Prostate gland (tissue), 2 donors: Measurements from ENCODE around the gene TRPM4.

Experiments used
- CTCF ChIP-seq, 4 experiments: fragments of 200-600 bp in 2 of 4; fragments of 450-650 bp in 2 of 4; sonication (generic) in 2 of 4; IDR thresholded peaks; 1 replicate in 3 of 4; 2 replicates in 1 of 4; pipeline ENCODE4 v1.5.1; 2016 to 2019; ENCODE audit warnings: antibody characterized with exemption in 4 of 4, mild to moderate bottlenecking in 2 of 4, moderate library complexity in 2 of 4
- POLR2A ChIP-seq: fragments of 450-650 bp; IDR thresholded peaks from one replicate; pipeline ENCODE4 v1.6.1; 2016; ENCODE audit warnings: antibody characterized with exemption, mild to moderate bottlenecking
- POLR2AphosphoS5 ChIP-seq: sonication (generic); formaldehyde crosslinking; IDR thresholded peaks from one replicate; pipeline ENCODE4 v1.6.1; 2017; ENCODE audit warnings: antibody characterized with exemption

DNA sequence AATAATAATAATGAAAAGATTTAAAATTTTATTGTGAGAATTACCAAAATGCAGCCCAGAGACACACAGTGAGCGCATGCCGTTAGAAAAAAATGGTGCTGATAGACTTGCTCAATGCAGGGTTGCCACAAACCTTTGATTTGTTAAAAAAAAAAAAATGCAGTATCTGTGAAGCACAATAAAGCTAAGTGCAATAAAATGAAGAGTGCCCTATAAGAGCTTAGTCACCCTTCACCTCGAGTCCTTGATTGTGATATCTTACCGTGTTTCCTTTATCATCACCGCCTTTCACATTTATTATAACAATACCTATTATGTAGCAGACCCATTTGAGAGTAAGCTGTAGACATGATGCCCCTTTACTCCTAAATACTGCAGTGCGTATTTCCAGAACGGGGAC lies 84.2 kb downstream of the TRPM4 start:
- TF ChIP-seq POLR2AphosphoS5 (no peak), CTCF (IDR thresholded peaks at IDR 0.05) (no peak), POLR2A (no peak)
